Measurements from ENCODE around the gene FAM107B.

FAM107B gene

DNA sequence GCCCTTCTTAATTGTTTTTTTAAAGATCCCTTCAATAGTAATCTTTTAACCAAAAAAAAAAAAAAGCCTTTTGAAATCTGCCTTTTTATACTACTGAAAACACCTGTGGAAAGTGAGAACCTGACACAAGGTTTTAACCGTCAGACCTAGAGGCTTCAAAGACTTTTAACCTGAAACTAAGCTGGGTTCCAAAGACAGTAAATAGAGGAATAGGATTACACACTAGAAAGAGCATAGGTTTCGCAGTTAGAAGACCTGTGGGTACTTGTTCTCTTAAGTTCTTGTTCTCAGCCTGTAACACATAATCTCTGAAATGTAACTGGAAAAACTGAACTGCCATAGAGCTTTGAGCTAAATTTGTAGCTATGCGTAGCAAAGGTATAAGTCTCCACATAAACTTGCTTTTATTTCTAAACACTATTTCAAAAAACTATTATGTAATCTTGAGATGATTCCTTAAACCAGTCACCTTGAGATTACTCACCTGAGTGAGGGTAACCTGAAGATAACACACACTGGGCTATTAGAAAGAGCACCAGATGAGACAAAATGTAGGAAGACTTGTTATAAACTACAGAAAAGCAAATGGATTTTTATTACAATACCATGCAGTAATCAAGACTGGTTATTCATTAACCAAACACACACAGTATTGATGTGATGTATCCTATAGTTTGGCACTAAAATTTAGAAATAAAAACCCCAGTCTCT lies 247.4 kb downstream of the FAM107B start:
- no peak for DNase-seq

- no peak for DNase-seq
These were observed 248.4 kb downstream of the FAM107B start for GRCh38 chr10:14526326-14526725.

DNA sequence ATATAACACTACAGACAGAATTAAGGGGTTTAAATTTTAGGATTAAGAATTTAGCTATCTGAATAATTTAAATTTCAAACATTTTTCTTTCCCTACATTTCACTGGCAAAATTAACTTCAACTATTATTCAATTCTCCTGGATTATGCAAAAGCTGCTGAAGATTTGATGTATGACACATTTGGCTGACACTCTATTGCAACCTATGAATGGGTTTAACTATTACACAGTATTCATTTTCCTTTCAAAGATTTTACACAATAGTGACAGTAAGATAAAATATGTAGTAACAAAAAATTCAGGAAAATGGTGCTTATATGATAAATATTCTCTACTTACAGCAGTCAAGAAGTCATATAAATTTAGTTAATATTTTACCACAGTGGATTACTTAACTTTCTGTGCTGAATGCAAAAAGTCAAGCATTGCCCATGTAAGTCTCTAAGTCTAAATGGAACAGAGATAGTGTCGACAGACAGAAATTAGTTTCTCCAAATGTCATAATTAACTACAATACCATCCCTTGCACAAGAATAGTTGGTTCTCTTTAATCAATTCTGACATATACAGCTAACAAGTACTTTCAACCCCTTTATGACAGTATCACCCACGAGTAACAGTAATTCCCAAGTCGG lies 249.9 kb downstream of the FAM107B start:
- no peak for DNase-seq

GRCh38 chr10:14523286-14523685 lies 251.4 kb downstream of the FAM107B start:
- no peak for DNase-seq

- no peak for DNase-seq
These were observed 254.9 kb downstream of the FAM107B start for GRCh38 chr10:14519785-14520184.

DNA sequence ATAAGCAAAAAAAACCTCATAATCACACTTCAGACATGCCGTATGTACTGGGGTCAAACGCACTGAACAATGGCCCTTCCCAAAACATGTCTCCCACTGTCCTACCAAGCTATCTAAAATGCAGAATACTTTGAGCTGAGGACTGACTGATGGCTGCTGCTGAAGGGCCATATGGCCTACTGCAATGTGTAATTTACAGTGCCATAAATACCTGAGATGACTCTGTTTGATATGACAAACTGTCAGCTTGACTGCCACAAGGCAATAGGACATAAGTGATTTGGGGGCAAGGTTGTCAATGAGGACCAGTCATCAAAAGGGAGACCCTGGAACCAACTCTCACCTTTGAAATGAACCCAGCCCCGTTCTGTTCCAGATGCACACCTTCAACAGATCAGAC lies 256.5 kb downstream of the FAM107B start:
- no peak for DNase-seq

DNA sequence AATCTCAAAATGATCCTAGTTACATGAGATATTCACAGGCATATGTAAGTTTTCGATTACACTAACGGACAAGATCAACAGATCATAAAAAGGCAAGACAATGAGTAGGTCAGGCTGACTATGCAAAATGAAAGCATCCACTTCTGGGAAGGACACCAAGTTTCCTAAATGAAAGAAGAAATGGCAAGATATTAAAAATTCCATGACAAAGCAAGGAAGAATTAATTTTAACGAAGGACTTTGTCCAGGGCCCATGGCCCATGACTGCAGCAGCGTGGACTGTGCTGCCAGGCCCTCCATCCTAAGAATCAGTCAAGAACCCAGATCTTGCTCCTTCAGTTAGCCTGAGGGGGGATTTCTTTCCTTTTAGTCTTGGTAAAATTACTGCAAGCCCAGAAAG lies 261.6 kb downstream of the FAM107B start:
- no peak for DNase-seq

GRCh38 chr10:14510346-14510745 lies 264.4 kb downstream of the FAM107B start:
- DNase-seq: no peak

- DNase-seq: no peak
These were observed 266.0 kb downstream of the FAM107B start for GRCh38 chr10:14508725-14509124.

GRCh38 chr10:14507781-14508180 lies 266.9 kb downstream of the FAM107B start:
- DNase-seq: no peak

- DNase-seq: no peak
These were observed 267.5 kb downstream of the FAM107B start for GRCh38 chr10:14507176-14507575.

GRCh38 chr10:14502431-14502830 lies 272.3 kb downstream of the FAM107B start:
- DNase-seq: no peak

GRCh38 chr10:14500172-14500765 lies 274.4 kb downstream of the FAM107B start:
- DNase-seq: no peak

DNA sequence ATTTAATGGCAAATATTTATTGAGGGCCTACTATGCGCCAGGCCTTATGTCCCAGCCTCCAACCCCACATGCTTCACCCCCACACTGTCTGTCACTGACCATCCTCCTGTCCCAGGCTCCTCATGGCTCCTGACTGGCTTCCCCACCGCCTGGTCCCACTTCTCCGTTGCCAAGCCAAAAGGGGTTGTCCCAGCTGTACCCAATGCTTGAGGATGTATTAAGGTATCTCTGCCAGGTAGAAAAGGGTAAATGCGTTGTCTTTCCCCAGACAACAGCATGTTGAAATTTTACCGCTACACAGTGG lies 275.1 kb downstream of the FAM107B start:
- DNase-seq: no peak

DNA sequence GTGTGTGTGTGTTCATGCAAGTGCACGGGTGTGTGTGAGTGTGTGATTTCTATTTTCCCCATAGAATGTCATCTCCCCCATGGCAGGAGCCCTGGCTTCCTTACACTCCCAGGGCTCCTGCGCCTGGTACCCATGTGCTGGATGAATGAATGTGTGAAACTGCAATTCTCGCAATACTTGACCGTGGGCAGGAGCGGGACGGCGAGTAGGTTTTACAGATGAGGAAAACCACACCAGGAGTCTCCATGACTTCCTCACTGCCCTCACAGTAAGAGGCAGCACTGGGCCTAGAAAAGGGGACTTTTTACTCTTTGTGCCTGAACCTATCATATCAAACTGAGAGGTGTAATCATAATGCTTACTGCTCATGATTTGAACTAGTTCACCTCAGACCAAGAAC lies 276.4 kb downstream of the FAM107B start:
- no peak for DNase-seq

- DNase-seq: no peak
These were observed 282.9 kb downstream of the FAM107B start for GRCh38 chr10:14491811-14492210.

GRCh38 chr10:14489522-14490177 lies 285.0 kb downstream of the FAM107B start:
- DNase-seq: no peak

GRCh38 chr10:14487488-14487883 lies 287.2 kb downstream of the FAM107B start:
- no peak for DNase-seq

DNA sequence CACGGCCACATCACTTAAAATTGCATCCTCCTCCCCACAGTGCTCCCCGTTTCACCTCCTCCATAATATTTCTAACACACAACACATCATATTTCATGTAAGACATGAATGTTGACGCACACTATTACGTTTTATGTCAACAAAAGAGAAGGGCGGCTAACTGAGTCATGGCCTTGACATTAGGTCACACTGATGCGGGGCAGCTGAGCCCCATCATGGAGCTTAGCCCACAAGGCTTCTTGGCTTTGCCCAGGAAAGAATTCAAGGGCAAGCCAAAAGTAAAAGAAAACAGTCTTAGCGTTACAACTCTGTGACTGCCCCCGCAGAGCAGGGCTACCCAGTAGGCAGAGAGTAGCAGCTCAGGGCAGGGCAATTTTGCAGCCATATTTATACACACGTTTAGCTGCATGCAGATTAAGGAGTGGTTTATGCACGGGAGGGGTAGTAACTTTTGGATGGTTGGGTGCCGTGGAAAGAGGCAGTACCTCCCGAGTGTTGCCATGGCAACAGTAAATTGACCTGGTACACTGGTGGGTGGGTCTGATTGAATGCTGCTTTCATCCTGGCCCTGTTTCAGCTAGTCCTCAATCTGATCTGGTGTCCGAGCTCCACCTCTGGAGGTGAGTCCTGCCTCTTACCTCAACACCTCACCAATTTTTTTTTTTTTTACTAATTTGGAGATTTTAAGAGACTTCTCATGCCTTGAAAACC lies 287.8 kb downstream of the FAM107B start:
- no peak for DNase-seq

DNA sequence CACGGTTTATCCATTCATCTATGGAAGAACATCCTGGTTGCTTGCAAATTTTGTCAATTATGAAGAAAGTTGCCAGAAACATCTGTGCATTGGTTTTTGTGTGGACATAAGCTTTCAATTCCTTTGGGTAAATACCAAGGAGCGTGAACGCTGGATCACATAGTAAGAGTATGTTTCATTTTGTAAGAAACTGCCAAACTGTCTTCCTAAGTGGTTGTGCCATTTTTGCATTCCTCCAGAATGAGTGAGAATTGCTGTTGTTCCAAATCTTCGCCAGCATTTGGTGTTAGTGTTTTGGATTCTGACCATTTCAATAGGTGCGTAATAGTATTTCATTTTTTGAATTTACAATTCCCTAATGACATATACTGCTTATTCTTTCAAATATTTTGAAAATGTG lies 288.7 kb downstream of the FAM107B start:
- no peak for DNase-seq

DNA sequence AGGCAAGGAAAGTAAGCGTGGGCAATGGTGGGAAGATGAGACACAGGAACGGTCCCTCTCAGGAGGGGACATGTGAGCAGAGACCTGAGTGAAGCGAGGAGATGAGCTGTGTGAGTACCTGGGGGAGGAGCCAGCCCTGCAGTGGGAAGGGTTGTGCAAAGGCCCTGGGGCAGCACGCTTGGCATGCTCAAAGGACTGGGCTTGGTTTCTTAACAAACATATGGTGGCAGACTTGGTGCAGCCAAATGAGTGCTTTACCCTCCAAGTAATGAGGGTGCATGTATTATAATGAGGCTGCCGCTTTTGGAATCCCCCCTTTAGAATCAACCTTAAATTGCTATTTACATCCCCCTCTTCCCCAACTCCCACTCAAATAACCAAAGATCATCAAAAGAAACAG lies 291.3 kb downstream of the FAM107B start:
- no peak for DNase-seq

- DNase-seq: no peak
These were observed 292.9 kb downstream of the FAM107B start for GRCh38 chr10:14481752-14482151.

GRCh38 chr10:14481014-14481413 lies 293.7 kb downstream of the FAM107B start:
- DNase-seq: no peak

DNA sequence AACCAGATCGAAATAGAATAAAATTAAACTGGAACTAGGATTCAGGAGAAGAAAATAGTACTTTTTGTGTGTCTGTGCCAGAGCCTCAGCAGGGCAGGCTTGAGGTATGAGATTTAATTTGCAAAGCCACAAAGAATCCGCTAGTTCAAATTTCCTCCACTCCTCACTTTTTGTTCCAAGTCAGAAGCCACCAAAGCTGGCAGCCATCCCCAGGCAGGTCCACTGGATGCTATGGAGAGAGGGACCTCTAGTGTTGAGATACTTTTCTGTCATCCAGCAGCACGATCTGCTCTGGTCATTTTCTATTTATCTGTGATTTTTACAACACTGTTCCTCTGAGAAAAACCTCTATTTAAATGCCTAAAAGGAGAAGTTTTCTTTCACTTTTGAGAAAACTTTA lies 296.1 kb downstream of the FAM107B start:
- DNase-seq: no peak

Data from stimulated activated CD4-positive, alpha-beta T cell treated with anti-CD3 and anti-CD28 coated beads, Interleukin-4, amount 100 ng/mL, for 1 hour (primary cell).